ENCODE data around the gene CCN2.

DNA sequence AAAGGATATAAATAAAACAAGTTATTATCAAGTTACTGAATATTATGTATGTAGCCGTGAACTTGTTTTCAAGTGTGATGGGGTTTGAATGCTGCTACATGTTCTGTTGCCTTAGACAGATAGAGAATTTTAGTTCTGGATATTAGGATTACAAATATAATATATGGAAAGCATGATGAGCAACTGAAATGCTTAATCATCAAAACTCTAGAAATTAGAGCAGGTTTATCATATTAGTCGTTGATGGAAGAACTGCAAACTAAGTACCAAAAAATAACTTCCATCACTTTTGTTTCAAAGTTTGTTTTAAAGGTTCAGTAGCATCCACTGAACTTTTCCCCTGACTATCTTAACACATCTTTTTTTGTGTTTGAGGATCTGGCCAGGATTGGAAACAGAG is 49.1 kb upstream of the CCN2 start:
- TF ChIP-seq, protein P1, sequence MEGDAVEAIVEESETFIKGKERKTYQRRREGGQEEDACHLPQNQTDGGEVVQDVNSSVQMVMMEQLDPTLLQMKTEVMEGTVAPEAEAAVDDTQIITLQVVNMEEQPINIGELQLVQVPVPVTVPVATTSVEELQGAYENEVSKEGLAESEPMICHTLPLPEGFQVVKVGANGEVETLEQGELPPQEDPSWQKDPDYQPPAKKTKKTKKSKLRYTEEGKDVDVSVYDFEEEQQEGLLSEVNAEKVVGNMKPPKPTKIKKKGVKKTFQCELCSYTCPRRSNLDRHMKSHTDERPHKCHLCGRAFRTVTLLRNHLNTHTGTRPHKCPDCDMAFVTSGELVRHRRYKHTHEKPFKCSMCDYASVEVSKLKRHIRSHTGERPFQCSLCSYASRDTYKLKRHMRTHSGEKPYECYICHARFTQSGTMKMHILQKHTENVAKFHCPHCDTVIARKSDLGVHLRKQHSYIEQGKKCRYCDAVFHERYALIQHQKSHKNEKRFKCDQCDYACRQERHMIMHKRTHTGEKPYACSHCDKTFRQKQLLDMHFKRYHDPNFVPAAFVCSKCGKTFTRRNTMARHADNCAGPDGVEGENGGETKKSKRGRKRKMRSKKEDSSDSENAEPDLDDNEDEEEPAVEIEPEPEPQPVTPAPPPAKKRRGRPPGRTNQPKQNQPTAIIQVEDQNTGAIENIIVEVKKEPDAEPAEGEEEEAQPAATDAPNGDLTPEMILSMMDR (conservative IDR thresholded peaks at IDR 0.05 in 1 of 2, IDR thresholded peaks at IDR 0.05 in 1 of 2; ENCODE audit: low read depth in 1 of 2, low read length in 2 of 2), result no peak
- TF ChIP-seq EZH2 (IDR thresholded peaks at IDR 0.05; ENCODE audit: low read length, missing control alignments), result no peak

Data from fibroblast of lung (primary cell).